ENCODE results near the gene STRA6. TPM values are rescaled to one million over a fixed set of nuclear protein-coding genes. Genes with fewer than 3 reads are reported as not detected.

The STRA6 gene
- total and polyA plus RNA-seq, 5 donors, result 0.20 to 0.58 (median 0.32) TPM

GRCh38 chr15:74136814-74137536 lies 65.6 kb downstream of the STRA6 start:
- ATAC-seq (peak; percentile 27 to 44), DNase-seq (peak in 1 of 3 donors; percentile 55)
- H3K27me3 ChIP-seq (ENCODE audit: control insufficient read depth, insufficient read depth), result no peaks in the 10 kb centered on the region
- peak overlapping the region; percentile 64 for H3K4me3 ChIP-seq (ENCODE audit: low read length)
- H3K4me1 ChIP-seq (ENCODE audit: control insufficient read depth, insufficient read depth, low read length), result peaks cover 4% of the 10 kb centered on the region
- WGBS, result 14% methylated on average over 18 of the region's 18 CpGs
- intact Hi-C loops (cut with DNase I), result loop anchor here in 1 of 4 donors (5.0 to 10.0 kb wide), 2 partner anchors 35 to 108 kb away; partner anchors contain the start of gene ISLR
- H3K9me3 ChIP-seq (ENCODE audit: control insufficient read depth, low read length), result no peaks in the 10 kb centered on the region
- peak overlapping the region; percentile 62 for H3K27ac ChIP-seq (ENCODE audit: low read length)

GRCh38 chr15:74136540-74136813 lies 66.1 kb downstream of the STRA6 start:
- WGBS, result 3% methylated on average over 26 of the region's 26 CpGs
- H3K4me1 ChIP-seq (ENCODE audit: control insufficient read depth, insufficient read depth, low read length), result peaks cover 4% of the 10 kb centered on the region
- ATAC-seq (no peak), DNase-seq (peak in 1 of 3 donors; percentile 80)
- peak overlapping the region; percentile 64 for H3K4me3 ChIP-seq (ENCODE audit: low read length)
- peak overlapping the region; percentile 62 for H3K27ac ChIP-seq (ENCODE audit: low read length)
- intact Hi-C loops (cut with DNase I), result loop anchor here in 1 of 4 donors (5.0 to 10.0 kb wide), 2 partner anchors 36 to 108 kb away; partner anchors contain the start of gene ISLR
- no peaks in the 10 kb centered on the region for H3K27me3 ChIP-seq (ENCODE audit: control insufficient read depth, insufficient read depth)
- no peaks in the 10 kb centered on the region for H3K9me3 ChIP-seq (ENCODE audit: control insufficient read depth, low read length)

GRCh38 chr15:74135041-74135565 lies 67.5 kb downstream of the STRA6 start:
- Histone ChIP-seq H3K4me3 (ENCODE audit: low read length) (no peak overlapping the region), H3K27me3 (ENCODE audit: control insufficient read depth, insufficient read depth) (no peaks in the 10 kb centered on the region), H3K4me1 (ENCODE audit: control insufficient read depth, insufficient read depth, low read length) (peaks cover 4% of the 10 kb centered on the region), H3K9me3 (ENCODE audit: control insufficient read depth, low read length) (no peaks in the 10 kb centered on the region), H3K27ac (ENCODE audit: low read length) (no peak overlapping the region)
- 48% methylated on average over 27 of the region's 27 CpGs for WGBS
- intact Hi-C loops (cut with DNase I), result loop anchor here in 1 of 4 donors (5.0 to 10.0 kb wide), 2 partner anchors 37 to 110 kb away; partner anchors contain the start of gene ISLR
- DNase-seq, result peak in 1 of 3 donors; percentile 55
- no peak for ATAC-seq

- Histone ChIP-seq H3K27ac (ENCODE audit: low read length) (no peak overlapping the region), H3K27me3 (ENCODE audit: control insufficient read depth, insufficient read depth) (no peaks in the 10 kb centered on the region), H3K4me3 (ENCODE audit: low read length) (no peak overlapping the region), H3K4me1 (ENCODE audit: control insufficient read depth, insufficient read depth, low read length) (peaks cover 5% of the 10 kb centered on the region), H3K9me3 (ENCODE audit: control insufficient read depth, low read length) (no peaks in the 10 kb centered on the region)
- DNase-seq (peak; percentile 53 to 81 (median 79)), ATAC-seq (peak; percentile 22 to 28)
- intact Hi-C loops (cut with DNase I), result loop anchor here in 1 of 4 donors (5.0 to 10.0 kb wide), 2 partner anchors 38 to 110 kb away; partner anchors contain the start of gene ISLR
- 45% methylated on average over 53 of the region's 53 CpGs for WGBS
Observed at GRCh38 chr15:74134387-74135027, 68.1 kb downstream of the STRA6 start.

- Histone ChIP-seq H3K4me3 (ENCODE audit: low read length) (no peak overlapping the region), H3K4me1 (ENCODE audit: control insufficient read depth, insufficient read depth, low read length) (peaks cover 5% of the 10 kb centered on the region), H3K9me3 (ENCODE audit: control insufficient read depth, low read length) (no peaks in the 10 kb centered on the region), H3K27me3 (ENCODE audit: control insufficient read depth, insufficient read depth) (no peaks in the 10 kb centered on the region), H3K27ac (ENCODE audit: low read length) (no peak overlapping the region)
- intact Hi-C loops (cut with DNase I), result loop anchor here in 1 of 4 donors (10.0 kb wide), 1 partner anchor 111 kb away; no protein-coding TSS in a partner anchor
- 50% methylated on average over 71 of the region's 71 CpGs for WGBS
- ATAC-seq (no peak), DNase-seq (peak in 1 of 3 donors; percentile 55)
Observed at GRCh38 chr15:74133694-74134386, 68.7 kb downstream of the STRA6 start.

GRCh38 chr15:74132681-74133651 lies 69.6 kb downstream of the STRA6 start:
- H3K27me3 ChIP-seq (ENCODE audit: control insufficient read depth, insufficient read depth), result no peaks in the 10 kb centered on the region
- intact Hi-C loops (cut with DNase I), result loop anchor here in 1 of 4 donors (10.0 kb wide), 1 partner anchor 112 kb away; no protein-coding TSS in a partner anchor
- H3K4me1 ChIP-seq (ENCODE audit: control insufficient read depth, insufficient read depth, low read length), result peaks cover 5% of the 10 kb centered on the region
- DNase-seq (peak; percentile 16 to 63 (median 56)), ATAC-seq (no peak)
- no peak overlapping the region for H3K4me3 ChIP-seq (ENCODE audit: low read length)
- 49% methylated on average over 90 of the region's 90 CpGs for WGBS
- H3K9me3 ChIP-seq (ENCODE audit: control insufficient read depth, low read length), result no peaks in the 10 kb centered on the region
- no peak overlapping the region for H3K27ac ChIP-seq (ENCODE audit: low read length)

GRCh38 chr15:74131628-74132413 lies 70.8 kb downstream of the STRA6 start:
- H3K4me3 ChIP-seq (ENCODE audit: low read length), result no peak overlapping the region
- WGBS, result 40% methylated on average over 20 of the region's 20 CpGs
- peak overlapping the region; percentile 16 for H3K27ac ChIP-seq (ENCODE audit: low read length)
- intact Hi-C loops (cut with DNase I), result loop anchor here in 1 of 4 donors (10.0 kb wide), 1 partner anchor 113 kb away; no protein-coding TSS in a partner anchor
- H3K4me1 ChIP-seq (ENCODE audit: control insufficient read depth, insufficient read depth, low read length), result peaks cover 1% of the 10 kb centered on the region
- DNase-seq (no peak), ATAC-seq (no peak)
- no peaks in the 10 kb centered on the region for H3K27me3 ChIP-seq (ENCODE audit: control insufficient read depth, insufficient read depth)
- no peaks in the 10 kb centered on the region for H3K9me3 ChIP-seq (ENCODE audit: control insufficient read depth, low read length)

- no peak for ATAC-seq
- no peak for DNase-seq
- H3K9me3 ChIP-seq (ENCODE audit: control insufficient read depth, low read length), result no peaks in the 10 kb centered on the region
- H3K27me3 ChIP-seq (ENCODE audit: control insufficient read depth, insufficient read depth), result no peaks in the 10 kb centered on the region
- H3K4me1 ChIP-seq (ENCODE audit: control insufficient read depth, insufficient read depth, low read length), result peaks cover 1% of the 10 kb centered on the region
- 25% methylated on average over 28 of the region's 28 CpGs for WGBS
- no peak overlapping the region for H3K4me3 ChIP-seq (ENCODE audit: low read length)
- intact Hi-C loops (cut with DNase I), result loop anchor here in 1 of 4 donors (10.0 kb wide), 1 partner anchor 114 kb away; no protein-coding TSS in a partner anchor
- peak overlapping the region; percentile 16 for H3K27ac ChIP-seq (ENCODE audit: low read length)
Observed at GRCh38 chr15:74130849-74131627, 71.5 kb downstream of the STRA6 start.
